Measurements from ENCODE around the gene ANKRD36B. TPM values are rescaled to one million over a fixed set of nuclear protein-coding genes. Genes with fewer than 3 reads are reported as not detected.
"Not testable (repeated sequence)": the region's sequence is repeated elsewhere in the genome, so short reads cannot be mapped to it uniquely, and the experiment has no call there.

The ANKRD36B gene
- total RNA-seq, 2 experiments from 2014 or later: 58.3 to 59.5 TPM

DNA sequence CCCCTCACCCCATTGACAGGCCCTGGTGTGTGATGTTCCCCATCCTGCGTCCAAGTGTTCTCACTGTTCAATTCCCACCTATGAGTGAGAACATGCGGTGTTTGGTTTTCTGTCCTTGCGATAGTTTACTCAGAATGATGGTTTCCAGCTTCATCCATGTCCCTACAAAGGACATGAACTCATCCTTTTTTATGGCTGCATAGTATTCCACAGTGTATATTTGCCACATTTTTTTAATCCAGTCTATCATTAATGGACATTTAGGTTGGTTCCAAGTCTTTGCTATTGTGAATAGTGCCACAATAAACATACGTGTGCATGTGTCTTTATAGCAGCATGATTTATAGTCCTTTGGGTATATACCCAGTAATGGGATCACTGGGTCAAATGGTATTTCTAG, 6.5 kb upstream of the ANKRD36B start:
- DNase-seq; ATAC-seq (ENCODE audit: low read depth); H3K4me3 Mint-ChIP-seq; H3K36me3 Mint-ChIP-seq; H3K4me1 Mint-ChIP-seq; H3K27ac Mint-ChIP-seq; POLR2A ChIA-PET; H3K9me3 Mint-ChIP-seq: not testable (repeated sequence)
- H3K27me3 Mint-ChIP-seq: peaks cover 29% of the 10 kb centered on the region

DNA sequence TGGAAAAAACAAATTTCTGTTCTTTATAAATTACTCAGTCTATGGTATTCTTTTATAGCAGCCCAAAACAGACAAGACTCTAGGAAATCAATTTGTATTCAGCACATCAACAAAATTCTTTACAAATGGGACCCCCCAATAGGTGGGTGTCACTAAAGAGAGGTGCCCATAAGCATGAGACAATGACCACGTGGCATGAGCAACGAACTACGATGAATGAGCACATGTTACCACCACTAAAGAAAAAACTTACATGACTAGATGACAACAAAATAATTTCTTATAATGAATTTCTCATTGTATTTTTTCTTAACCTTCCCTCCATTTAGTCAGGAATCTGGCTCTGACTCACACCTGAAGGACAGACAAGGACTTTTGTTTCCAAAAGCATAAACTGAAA, 3.8 kb upstream of the ANKRD36B start:
- not testable (repeated sequence) for ATAC-seq (ENCODE audit: low read depth); H3K9me3 Mint-ChIP-seq; H3K36me3 Mint-ChIP-seq

DNA sequence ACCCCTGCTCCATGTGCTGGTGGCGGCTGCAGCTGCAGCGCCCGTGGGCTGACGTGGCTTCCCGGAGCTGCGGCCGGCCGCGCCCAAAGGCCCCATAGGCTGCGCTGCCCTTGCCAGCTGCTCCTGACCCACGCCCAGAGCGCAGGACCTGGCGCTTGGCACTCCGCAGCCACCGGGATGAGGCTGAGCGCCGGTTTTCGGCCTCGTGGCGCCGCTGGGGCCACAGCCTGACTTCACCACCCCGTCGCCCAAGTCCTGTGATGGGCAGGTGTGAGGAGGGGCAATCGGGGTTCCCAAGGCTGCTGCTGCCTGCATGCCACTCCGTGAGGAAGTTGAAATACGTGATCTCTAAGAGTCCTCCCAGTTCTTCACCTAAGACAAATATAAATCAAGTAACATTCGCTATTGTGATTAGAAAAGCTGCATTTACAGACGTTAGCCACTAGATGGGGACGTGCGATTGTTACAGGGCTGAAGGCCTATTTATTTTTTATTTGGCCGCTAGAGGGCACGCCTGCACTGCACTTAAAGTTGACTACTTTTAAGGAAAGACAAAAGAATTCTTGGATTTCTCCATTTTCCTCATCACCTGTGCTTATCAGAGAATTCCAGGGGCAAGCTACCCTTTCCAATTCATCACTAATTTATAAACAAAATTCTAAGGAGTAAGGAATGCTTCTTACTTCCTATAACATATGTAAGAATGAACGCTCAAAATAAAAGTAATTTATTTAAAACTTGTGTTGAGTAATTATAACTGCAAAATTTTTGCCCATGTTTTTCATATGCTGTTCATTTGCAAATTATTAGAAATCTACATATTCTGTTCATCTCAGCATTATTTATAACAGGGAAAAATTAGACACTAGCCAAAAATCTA, 1.1 kb upstream of the ANKRD36B start:
- POLR2A ChIA-PET: interaction anchor here (1.0 to 2.3 kb wide), 6 partner anchors 55 to 128 kb away, joined by 3 to 13 read pairs (median 10); partner anchors contain the start of genes ACTR1B, COX5B and ZAP70
- not testable (repeated sequence) for H3K9me3 Mint-ChIP-seq, H3K4me1 Mint-ChIP-seq, H3K27me3 Mint-ChIP-seq, H3K36me3 Mint-ChIP-seq
- DNase-seq (peak; percentile 73), ATAC-seq (ENCODE audit: low read depth) (peak; percentile 51)
- Mint-ChIP-seq H3K4me3 (peak overlapping the region; percentile 80), H3K27ac (peak overlapping the region; percentile 85)

More for the DNA sequence above, 3.8 kb upstream of the ANKRD36B start:
- H3K4me3 Mint-ChIP-seq, H3K4me1 Mint-ChIP-seq, H3K27ac Mint-ChIP-seq, DNase-seq, POLR2A ChIA-PET: not testable (repeated sequence)
- peaks cover 17% of the 10 kb centered on the region for H3K27me3 Mint-ChIP-seq

DNA sequence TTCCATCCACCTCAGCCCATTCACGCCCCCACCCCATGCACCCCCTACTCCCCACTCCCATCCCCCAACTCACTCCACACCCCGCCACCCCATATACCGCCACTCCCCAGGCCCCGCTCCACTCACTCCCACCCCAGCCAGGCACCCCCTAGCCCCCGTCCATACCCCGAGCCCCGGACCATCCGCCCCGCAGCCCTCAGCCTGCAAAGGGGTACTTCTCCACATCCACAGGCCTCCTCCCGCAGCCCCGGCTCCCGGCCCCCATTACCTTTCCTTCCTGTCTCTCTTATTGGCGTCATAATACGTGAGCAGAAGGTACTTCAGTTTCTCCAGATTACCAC, 450 bp downstream of the ANKRD36B start:
- Mint-ChIP-seq H3K27ac (peak overlapping the region; percentile 100), H3K4me3 (peak overlapping the region; percentile 100)
- H3K4me1 Mint-ChIP-seq; H3K36me3 Mint-ChIP-seq; H3K27me3 Mint-ChIP-seq; DNase-seq; H3K9me3 Mint-ChIP-seq; ATAC-seq (ENCODE audit: low read depth): not testable (repeated sequence)
- POLR2A ChIA-PET: interaction anchor here (0.8 to 2.3 kb wide), 4 partner anchors 57 to 152 kb away, joined by 3 to 13 read pairs (median 8); partner anchors contain the start of genes COX5B and ZAP70

DNA sequence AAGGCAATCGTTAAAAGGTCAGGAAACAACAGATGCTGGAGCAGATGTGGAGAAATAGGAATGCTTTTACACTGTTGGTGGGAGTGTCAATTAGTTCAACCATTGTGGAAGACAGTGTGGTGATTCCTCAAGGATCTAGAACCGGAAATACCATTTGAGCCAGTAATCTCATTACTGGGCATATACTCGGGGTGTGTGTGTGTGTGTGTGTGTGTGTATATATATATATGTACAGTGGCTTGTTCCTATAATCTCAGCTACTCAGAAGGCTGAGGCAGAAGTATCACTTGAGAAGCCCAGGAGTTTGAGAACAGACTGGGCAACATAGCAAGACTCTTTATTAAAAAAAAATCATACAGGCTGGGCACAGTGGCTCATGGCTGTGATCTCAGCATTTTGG, 24.0 kb downstream of the ANKRD36B start:
- POLR2A ChIA-PET; H3K27ac Mint-ChIP-seq; H3K27me3 Mint-ChIP-seq; H3K9me3 Mint-ChIP-seq; ATAC-seq (ENCODE audit: low read depth); DNase-seq; H3K4me1 Mint-ChIP-seq; H3K4me3 Mint-ChIP-seq: not testable (repeated sequence)
- peaks cover 17% of the 10 kb centered on the region for H3K36me3 Mint-ChIP-seq

DNA sequence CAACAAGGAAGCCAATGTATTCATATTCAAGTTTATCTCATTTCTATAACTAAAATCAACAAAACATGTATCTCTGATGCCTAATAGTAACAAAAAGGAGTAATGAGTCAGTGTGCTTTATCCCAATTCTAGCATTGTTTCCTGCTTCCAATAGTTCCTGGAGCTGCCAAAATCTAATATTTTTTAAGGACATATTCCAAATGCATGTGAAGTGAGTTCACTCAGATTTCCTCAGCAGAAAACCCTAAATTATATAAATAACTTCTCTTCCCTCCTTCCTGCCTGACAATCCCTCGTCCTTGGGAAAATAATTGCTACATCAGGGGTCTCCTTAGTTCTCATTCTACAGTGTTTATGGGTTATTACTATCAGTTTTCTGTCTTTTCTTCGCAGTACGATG, 37.3 kb downstream of the ANKRD36B start:
- H3K4me3 Mint-ChIP-seq; H3K27ac Mint-ChIP-seq; H3K4me1 Mint-ChIP-seq; H3K27me3 Mint-ChIP-seq; H3K9me3 Mint-ChIP-seq; DNase-seq; ATAC-seq (ENCODE audit: low read depth); POLR2A ChIA-PET: not testable (repeated sequence)
- H3K36me3 Mint-ChIP-seq: peaks cover 15% of the 10 kb centered on the region

DNA sequence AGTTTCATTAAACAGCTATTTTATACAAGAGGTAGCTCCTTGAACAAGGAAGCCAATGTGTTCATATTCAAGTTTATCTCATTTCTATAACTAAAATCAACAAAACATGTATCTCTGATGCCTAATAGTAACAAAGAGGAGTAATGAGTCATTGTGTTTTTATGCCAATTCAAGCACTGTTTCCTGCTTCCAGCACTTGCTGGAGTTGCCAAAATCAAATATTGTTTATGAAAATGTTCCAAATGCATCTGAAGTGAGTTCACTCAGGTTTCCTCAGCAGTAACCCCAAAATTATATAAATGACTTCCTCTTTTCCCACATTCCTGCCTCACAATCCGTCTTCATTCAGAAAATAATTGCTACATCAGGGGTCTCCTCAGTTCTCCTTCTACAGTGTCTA, 39.2 kb downstream of the ANKRD36B start:
- H3K27ac Mint-ChIP-seq; H3K4me3 Mint-ChIP-seq; H3K27me3 Mint-ChIP-seq; DNase-seq; POLR2A ChIA-PET; ATAC-seq (ENCODE audit: low read depth); H3K9me3 Mint-ChIP-seq; H3K4me1 Mint-ChIP-seq: not testable (repeated sequence)
- H3K36me3 Mint-ChIP-seq: peaks cover 14% of the 10 kb centered on the region

DNA sequence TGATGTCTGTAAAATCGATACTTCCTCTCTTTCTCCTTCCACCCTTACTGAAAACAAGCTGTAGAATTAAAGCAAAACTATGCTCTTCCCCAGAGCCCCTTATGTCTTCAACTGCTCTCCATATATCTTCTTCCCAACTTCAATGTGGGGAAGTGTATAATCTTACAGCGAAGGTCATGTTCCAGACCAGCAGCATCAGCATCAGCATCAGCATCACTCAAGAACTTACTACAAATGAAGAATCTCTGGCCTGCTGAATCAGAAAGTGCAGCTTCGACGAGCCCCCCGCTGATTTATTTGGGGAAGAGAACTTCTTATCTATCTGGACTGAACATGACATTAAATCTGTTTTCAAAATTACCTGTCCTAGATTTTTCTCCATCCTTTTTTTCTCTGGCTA, 40.6 kb downstream of the ANKRD36B start:
- not testable (repeated sequence) for H3K4me3 Mint-ChIP-seq, H3K27ac Mint-ChIP-seq
- H3K36me3 Mint-ChIP-seq: peaks cover 15% of the 10 kb centered on the region

DNA sequence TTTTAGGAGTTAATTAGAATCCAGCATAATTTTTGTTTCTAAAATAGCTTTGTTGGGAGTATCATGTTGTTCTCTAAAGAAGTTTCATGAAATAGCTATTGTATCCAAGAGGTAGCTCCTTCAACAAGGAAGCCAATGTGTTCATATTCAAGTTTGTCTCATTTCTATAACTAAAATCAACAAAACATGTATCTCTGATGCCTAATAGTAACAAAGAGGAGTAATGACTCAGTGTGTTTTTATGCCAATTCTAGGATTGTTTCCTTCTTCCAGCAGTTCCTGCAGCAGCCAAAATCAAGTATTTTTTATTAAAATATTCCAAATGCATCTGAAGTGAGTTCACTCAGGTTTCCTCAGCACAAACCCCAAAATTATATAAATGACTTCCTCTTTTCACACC, 41.1 kb downstream of the ANKRD36B start:
- H3K4me3 Mint-ChIP-seq; POLR2A ChIA-PET; H3K9me3 Mint-ChIP-seq; H3K27ac Mint-ChIP-seq; H3K27me3 Mint-ChIP-seq; DNase-seq; ATAC-seq (ENCODE audit: low read depth); H3K4me1 Mint-ChIP-seq: not testable (repeated sequence)
- peaks cover 15% of the 10 kb centered on the region for H3K36me3 Mint-ChIP-seq

More for the DNA sequence above, 40.6 kb downstream of the ANKRD36B start:
- POLR2A ChIA-PET; ATAC-seq (ENCODE audit: low read depth); H3K9me3 Mint-ChIP-seq; H3K4me1 Mint-ChIP-seq; H3K27me3 Mint-ChIP-seq; DNase-seq: not testable (repeated sequence)

DNA sequence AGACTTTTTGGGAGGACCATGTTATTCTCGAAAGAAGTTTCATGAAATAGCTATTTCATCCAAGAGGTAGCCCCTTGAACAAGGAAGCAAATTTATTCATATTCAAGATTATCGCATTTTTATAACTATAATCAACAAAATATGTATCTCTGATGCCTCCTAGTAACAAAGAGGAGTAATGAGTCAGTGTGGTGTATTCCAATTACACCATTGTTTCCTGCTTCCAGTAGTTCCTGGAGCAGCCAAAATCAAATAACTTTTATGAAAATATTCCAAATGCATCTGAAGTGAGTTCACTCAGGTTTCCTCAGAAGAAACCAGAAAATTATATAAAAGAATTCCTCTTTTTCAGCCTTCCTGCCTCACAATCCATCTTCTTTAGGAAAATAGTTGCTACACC, 43.0 kb downstream of the ANKRD36B start:
- no peak overlapping the region for H3K4me3 Mint-ChIP-seq
- H3K36me3 Mint-ChIP-seq: peaks cover 15% of the 10 kb centered on the region
- no peaks in the 10 kb centered on the region for H3K9me3 Mint-ChIP-seq
- POLR2A ChIA-PET: no interaction called here
- ATAC-seq (ENCODE audit: low read depth) (no peak), DNase-seq (no peak)
- no peaks in the 10 kb centered on the region for H3K27me3 Mint-ChIP-seq
- no peak overlapping the region for H3K27ac Mint-ChIP-seq
- H3K4me1 Mint-ChIP-seq: no peaks in the 10 kb centered on the region

DNA sequence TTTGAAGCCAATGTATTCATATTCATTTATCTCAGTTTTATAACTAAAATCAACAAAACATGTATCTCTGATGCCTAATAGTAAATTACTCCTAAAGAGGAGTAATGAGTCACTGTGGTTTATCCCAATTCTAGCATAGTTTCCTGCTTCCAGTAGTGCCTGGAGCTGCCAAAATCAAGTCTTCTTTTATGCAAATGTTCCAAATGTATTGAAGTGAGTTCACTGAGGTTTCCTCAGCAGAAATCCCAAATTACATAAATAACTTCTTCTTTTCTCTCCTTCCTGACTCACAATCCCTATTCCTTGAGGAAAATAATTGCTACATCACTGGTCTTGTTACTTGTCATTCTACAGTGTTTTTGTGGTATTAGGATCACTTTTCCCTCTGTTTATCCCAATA, 44.8 kb downstream of the ANKRD36B start:
- H3K4me3 Mint-ChIP-seq; H3K4me1 Mint-ChIP-seq; H3K27ac Mint-ChIP-seq; DNase-seq; POLR2A ChIA-PET; ATAC-seq (ENCODE audit: low read depth); H3K9me3 Mint-ChIP-seq; H3K27me3 Mint-ChIP-seq: not testable (repeated sequence)
- H3K36me3 Mint-ChIP-seq: peaks cover 12% of the 10 kb centered on the region

DNA sequence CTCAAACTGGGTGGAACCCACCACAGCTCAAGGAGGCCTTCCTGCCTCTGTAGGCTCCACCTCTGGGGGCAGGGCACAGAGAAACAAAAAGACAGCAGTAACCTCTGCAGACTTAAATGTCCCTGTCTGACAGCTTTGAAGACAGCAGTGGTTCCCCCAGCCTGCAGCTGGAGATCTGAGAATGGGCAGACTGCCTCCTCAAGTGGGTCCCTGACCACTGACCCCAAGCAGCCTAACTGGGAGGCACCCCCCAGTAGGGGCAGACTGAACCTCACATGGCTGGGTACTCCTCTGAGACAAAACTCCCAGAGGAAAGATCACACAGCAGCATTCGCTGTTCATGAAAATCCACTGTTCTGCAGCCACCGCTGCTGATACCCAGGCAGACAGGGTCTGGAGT, 63.8 kb downstream of the ANKRD36B start:
- H3K27ac Mint-ChIP-seq; H3K9me3 Mint-ChIP-seq; H3K4me1 Mint-ChIP-seq; ATAC-seq (ENCODE audit: low read depth); H3K27me3 Mint-ChIP-seq; DNase-seq; H3K4me3 Mint-ChIP-seq; POLR2A ChIA-PET: not testable (repeated sequence)
- H3K36me3 Mint-ChIP-seq: peaks cover 28% of the 10 kb centered on the region

DNA sequence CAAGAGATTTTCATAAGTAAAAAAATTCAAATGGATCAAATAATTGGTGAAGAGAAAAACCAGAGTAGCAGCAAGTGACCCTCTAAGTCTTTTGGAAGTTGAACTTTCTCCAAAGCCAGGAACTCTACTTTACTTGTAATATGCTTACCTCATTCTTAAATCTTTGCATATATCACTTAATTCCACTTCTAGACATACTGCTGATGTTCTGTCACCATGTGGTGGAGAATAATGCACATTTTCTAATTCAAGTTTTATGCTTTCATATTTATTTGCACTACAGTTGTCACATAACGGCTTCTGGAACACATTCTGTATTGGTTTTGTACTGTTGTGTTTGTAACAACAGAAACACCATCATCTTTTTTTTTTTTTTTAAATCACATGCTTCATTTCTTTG, 65.9 kb downstream of the ANKRD36B start:
- H3K9me3 Mint-ChIP-seq; H3K4me1 Mint-ChIP-seq; H3K27ac Mint-ChIP-seq; ATAC-seq (ENCODE audit: low read depth); H3K27me3 Mint-ChIP-seq; H3K4me3 Mint-ChIP-seq; POLR2A ChIA-PET; DNase-seq: not testable (repeated sequence)
- peaks cover 22% of the 10 kb centered on the region for H3K36me3 Mint-ChIP-seq

DNA sequence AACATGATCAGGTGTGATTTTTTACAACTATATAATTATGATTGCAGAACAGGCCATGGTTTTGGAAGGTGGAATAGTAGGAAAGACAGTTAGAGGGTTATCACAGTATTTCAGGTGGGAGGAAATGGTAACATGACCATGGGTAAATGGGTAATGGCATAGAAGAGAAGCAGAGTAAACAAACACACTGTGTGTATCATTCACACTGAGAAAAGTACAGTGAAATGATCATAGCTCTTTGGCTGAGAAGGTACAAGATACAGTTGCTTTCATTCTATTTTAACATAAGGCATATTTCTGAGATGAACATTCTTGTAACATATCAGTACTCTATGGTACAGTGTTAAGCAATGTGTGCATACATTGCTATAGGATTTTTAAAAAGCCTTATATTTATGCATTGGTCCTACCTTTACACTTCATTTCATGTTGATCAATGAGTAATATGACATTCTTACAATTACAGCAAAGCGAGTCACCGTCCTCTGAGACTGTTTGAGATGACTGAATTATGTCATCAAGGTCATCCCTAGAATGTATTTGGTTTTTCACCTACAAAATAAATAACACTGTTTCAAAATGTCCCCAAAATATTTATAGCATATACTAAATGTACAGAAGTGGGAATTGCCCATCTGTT, 66.6 kb downstream of the ANKRD36B start:
- DNase-seq; H3K9me3 Mint-ChIP-seq; H3K4me1 Mint-ChIP-seq; POLR2A ChIA-PET; H3K27ac Mint-ChIP-seq; H3K4me3 Mint-ChIP-seq; ATAC-seq (ENCODE audit: low read depth); H3K27me3 Mint-ChIP-seq: not testable (repeated sequence)
- H3K36me3 Mint-ChIP-seq: peaks cover 20% of the 10 kb centered on the region
